WI38 (cell line): ENCODE results near the gene KIF25.

Source experiments
- H3K4me3 ChIP-seq: 2 replicates; pipeline ENCODE4 v1.5.1; 2011; ENCODE audit warnings: low read depth, mild to moderate bottlenecking, control low read depth, low read length
- TF ChIP-seq, protein P1 (sequence below): IDR thresholded peaks from 2 replicates; pipeline ENCODE4 v1.5.1; 2012; ENCODE audit warnings: low read depth, mild to moderate bottlenecking, control low read depth, low read length

KIF25 gene

DNA sequence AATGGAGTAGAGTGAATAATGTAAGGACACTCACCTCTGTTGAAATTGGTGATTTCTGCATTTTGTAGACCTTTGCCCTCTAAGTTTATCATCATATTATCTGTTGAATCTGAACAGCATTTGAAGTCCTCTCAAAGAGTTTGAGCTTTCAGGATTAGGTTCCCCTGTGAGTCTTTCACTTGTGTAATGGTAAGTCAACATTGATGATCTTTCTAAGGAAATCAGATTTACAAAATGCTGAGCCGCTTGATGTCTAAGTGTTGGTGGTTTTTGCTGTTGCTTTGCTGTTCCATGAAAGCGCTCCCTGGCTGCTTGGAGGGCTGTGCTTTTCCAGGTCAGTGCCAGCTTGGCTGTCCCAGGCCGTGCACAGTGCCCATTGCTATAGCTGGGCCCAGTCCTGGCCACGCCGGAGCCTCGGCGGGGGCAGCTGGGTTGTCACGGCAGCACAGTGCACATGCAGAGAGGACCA lies 33.8 kb upstream of the KIF25 start:
- TF ChIP-seq, protein P1, sequence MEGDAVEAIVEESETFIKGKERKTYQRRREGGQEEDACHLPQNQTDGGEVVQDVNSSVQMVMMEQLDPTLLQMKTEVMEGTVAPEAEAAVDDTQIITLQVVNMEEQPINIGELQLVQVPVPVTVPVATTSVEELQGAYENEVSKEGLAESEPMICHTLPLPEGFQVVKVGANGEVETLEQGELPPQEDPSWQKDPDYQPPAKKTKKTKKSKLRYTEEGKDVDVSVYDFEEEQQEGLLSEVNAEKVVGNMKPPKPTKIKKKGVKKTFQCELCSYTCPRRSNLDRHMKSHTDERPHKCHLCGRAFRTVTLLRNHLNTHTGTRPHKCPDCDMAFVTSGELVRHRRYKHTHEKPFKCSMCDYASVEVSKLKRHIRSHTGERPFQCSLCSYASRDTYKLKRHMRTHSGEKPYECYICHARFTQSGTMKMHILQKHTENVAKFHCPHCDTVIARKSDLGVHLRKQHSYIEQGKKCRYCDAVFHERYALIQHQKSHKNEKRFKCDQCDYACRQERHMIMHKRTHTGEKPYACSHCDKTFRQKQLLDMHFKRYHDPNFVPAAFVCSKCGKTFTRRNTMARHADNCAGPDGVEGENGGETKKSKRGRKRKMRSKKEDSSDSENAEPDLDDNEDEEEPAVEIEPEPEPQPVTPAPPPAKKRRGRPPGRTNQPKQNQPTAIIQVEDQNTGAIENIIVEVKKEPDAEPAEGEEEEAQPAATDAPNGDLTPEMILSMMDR = no peak
- no peak overlapping the region for H3K4me3 ChIP-seq

- no peak overlapping the region for H3K4me3 ChIP-seq
- TF ChIP-seq, protein P1 = no peak
These were observed 31.6 kb upstream of the KIF25 start for GRCh38 chr6:167965592-167966539.

DNA sequence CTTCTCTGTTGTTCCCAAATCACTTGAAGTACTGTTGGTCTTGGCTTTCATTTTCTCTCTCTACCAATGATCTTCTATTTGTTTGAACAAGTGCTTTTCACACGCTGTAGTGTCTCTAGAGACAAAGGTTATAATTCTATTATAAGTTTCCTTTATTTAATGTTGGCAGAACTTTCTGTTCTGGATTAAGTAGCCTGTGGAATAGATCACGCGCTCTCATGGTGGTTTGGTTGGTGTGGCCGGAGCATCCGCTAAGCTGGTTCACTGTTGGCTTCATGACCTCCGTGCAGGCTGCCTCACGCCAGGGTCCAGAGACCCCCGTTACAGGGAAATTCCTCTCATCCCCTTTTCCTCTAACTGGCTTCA lies 30.9 kb upstream of the KIF25 start:
- no peak overlapping the region for H3K4me3 ChIP-seq
- TF ChIP-seq, protein P1 = no peak

GRCh38 chr6:167968091-167968490 lies 29.4 kb upstream of the KIF25 start:
- no peak overlapping the region for H3K4me3 ChIP-seq
- TF ChIP-seq, protein P1 = peak; percentile 24; the same call in 1 of the 2 replicates

GRCh38 chr6:167970230-167970629 lies 27.2 kb upstream of the KIF25 start:
- H3K4me3 ChIP-seq = no peak overlapping the region
- TF ChIP-seq, protein P1 = no peak

DNA sequence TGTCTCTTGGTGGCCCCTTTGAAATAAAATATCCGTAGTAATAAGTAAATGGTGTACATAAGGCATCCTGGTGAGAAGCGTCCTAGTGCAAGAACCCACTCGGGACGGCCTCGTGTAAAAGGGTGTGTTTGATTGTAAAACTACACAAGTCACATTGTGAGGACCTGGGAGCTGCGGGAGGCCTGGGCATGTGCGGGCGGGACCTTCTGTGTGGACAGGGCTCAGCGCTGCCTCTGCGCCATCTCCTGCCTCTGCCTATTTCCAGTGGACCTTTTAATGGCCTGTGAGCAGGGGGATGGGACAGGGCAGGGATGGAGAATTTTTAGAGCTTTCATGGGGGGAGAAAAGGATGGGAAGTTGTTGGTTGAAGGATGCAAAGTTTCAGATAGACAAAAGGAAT lies 25.3 kb upstream of the KIF25 start:
- TF ChIP-seq, protein P1 = no peak
- H3K4me3 ChIP-seq = no peak overlapping the region

- TF ChIP-seq, protein P1 = no peak
- no peak overlapping the region for H3K4me3 ChIP-seq
These were observed 24.2 kb upstream of the KIF25 start for GRCh38 chr6:167973148-167973885.
